HG03159 (cell line): ENCODE measurements around the gene IFNA21.
A peak's percentile ranks its signal among the peaks of the same experiment; 100 is the strongest.
"Not testable (repeated sequence)": the region's sequence is repeated elsewhere in the genome, so short reads cannot be mapped to it uniquely, and the experiment has no call there.

ENCODE experiments used
- ATAC-seq: cut with Tn5 transposase; IDR thresholded peaks from one replicate; pipeline ENCODE4 v1.9.1; 2021; ENCODE audit warnings: mild to moderate bottlenecking, moderate library complexity; ENCODE audit not compliant: unreplicated experiment

IFNA21 gene

DNA sequence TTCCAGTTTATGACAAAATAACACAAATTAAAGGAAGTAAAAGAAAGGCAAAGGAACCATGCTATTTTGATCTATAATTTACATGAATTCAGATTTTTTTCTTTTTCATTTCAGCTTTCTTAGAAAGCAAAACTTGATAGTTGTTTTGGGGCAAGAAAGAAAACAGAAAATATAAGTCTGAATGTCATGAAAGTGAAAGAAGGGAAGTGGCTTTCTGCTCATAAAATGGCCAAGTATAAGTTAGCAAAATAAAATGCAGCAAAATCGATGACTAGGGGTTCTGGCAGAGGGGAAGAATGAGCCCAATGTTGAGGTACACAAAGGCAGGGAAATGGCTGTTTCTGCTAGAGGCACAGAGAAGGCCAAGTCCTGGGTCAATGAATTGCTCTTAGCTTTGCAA, 21.9 kb downstream of the IFNA21 start:
- peak; percentile 64 for ATAC-seq

DNA sequence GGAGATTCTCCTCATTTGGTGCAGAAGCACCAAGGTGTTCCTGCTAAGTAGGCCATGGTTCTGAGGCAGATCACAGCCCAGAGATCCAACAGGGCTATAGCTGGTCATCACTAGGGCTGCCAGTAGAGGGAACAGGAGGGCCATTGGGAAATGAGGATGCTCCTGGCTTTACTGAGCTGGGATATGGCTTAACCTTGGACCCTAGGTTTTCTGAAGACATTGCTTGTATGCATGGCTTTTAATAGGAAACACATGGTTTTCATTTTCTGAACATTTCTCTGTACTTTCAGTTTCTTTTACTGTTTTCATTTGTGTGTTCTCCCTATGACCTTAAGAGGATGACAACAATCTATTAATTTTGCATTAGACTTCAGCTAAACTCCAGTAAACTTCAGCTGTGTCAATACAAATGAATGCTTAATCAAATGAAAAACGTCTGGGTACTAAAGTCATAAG, 25.0 kb downstream of the IFNA21 start, which contains the start of gene IFNW1:
TSS of gene IFNW1 (minus strand) at position 406 of the 456 bp plus-strand sequence. CDS start at position 144, 262 bp downstream.
- peak; percentile 65 for ATAC-seq

DNA sequence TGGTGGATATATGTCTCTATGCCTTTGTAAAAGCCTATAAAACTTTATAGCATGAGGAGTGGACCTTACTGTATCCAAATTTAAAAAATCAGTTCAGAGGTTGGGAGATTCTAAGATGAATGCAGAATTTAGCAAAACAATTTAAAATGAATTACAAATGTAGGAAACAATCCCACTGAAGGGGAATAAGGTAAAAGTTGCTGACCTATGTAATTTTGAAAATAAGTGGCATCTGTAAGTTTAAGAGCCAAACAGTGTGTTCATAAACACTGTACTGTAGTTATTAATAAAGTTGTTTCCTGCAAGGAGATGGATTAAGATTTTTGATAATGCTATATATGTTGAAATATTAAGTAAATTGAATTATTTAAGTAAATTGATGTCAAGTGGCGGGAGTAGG, 29.4 kb downstream of the IFNA21 start:
- no peak for ATAC-seq

DNA sequence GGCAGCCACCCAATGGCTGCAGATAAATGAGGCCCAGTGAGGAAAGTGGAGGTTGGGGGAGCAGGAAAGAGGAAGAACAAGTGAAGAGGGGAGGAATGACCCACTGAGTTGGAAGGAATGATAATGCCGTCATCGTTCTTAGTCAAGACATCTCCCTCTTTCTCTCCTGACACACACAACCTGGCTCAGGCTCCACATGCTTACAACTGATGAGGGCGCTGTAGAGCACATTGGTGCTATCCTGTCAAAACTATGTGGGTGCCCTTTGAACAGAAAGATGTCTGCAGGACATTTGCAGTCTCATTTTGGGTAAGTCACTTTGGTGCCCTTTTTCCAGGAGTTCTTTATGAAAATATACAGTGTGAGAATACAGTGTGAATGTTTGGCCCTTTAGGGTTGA, 30.7 kb downstream of the IFNA21 start:
- no peak for ATAC-seq

DNA sequence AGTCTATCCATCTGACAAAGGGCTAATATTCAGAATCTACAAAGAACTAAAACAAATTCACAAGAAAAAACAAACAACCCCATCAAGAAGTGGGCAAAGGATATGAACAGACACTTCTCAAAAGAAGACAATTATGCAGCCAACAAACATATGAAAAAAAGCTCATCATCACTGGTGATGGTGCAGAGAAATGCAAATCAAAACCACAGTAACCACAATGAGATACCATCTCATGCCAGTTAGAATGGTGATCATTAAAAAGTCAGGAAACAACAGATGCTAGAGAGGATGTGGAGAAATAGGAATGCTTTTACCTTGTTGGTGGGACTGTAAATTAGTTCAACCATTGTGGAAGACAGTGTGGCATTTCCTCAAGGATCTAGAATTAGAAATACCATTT, 38.3 kb downstream of the IFNA21 start:
- not testable (repeated sequence) for ATAC-seq

DNA sequence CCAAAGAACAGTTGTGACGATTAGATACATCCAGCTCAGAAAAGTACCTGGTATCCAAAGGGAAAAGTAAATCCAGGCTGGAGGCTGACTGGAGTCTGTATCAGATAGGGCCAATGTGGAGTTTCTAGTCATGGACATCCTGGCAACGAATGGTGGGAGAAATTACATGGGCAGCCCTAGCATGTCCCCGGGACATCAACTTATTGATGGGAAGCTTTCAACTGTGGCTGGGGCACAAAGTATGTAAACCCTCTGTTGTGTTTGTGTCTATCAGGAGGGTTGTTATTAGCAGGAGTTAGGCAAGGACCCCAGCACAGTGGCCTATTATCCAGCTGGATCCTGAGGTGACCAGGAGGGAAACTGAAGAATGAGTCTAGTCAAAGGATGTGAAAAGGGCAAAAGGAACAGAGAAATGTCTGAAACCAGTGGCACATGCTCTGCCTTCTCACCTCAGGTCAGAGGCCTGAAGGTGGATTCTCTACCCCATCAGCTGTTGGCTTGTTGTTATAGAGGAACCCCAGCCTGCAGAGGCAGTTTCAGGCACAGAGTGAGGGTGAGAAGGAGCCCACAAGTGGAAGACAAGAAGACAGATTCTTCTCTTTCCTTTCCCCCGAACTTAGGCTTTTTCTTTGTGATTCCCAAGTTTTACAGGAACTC, 44.7 kb downstream of the IFNA21 start:
- peak; percentile 93 for ATAC-seq

DNA sequence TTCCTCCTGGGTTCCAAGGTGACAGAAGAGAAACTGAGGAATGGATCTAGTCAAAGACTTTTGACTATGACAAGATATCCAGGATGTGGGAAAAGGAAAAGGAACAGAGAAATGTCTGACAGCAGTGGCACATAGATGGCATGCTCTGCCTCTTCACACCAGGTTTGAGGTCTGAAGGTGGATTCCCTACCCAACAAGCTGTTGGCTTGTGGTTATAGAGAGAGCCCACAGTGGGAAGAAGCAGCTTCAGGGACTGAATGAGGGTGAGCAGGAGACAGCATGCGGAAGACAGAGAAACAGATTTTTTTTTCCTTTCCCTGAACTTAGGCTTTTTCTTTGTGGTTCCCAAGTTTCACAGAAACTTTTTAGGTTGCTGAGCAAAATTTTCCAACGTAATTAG, 45.4 kb downstream of the IFNA21 start:
- no peak for ATAC-seq

DNA sequence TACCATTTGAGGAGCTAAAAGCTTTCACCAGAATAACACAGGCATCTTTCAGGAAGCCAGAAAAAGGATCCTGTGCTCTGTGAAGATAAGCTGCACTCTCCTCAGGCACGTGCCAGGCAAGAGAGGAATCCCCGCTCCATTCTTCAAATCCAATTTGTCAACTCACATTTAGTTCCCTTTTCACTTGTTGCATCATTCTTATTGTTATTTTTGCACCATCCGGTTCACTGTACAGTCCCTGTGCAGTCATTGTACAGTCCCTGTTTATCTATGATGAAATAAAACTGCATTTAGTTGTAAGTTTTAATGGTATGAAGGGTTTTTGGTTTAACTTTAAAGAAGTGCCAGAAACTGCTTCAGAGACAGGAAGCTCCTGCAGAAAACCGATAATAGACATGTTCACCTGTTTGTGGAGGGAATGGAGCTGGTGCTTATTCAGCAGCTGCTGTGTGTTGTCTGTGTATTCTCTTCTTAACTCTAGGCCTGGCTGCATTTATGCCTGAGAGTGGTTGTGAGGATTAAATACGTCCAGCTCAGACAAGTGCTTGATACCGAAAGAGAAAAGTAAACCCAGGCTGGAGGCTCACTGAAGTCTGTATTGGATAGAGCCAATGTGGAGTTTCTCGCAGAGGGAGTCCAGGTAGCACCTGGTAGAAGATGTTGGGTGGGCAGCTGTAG, 47.2 kb downstream of the IFNA21 start:
- no peak for ATAC-seq
